ENCODE data around the gene DEFB118.

DEFB118 gene

DNA sequence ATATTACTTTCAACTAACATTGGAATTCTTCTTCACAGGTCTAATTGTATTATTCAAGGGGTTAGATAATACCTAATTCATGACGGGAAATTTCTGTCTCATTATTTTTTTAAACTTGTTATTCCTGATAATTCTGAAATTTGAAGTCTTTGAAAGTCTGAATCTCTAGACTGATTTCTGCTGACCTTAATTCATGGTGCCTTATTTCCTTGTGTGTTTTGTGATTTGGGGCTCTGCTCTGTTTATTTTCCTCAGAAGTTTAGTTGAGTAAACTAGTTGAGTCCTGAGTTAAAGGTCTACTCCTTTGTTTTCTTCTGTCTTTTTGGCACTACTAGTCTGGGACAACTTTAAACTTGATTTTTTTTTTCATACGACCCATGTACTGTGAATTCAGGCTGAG is 5.9 kb downstream of the DEFB118 start:
- H3K4me3 ChIP-seq (ENCODE audit: control insufficient read depth, low read depth, low read length), result no peak overlapping the region
- DNase-seq (ENCODE audit: low read depth), result no peak
- TF ChIP-seq, protein P1, sequence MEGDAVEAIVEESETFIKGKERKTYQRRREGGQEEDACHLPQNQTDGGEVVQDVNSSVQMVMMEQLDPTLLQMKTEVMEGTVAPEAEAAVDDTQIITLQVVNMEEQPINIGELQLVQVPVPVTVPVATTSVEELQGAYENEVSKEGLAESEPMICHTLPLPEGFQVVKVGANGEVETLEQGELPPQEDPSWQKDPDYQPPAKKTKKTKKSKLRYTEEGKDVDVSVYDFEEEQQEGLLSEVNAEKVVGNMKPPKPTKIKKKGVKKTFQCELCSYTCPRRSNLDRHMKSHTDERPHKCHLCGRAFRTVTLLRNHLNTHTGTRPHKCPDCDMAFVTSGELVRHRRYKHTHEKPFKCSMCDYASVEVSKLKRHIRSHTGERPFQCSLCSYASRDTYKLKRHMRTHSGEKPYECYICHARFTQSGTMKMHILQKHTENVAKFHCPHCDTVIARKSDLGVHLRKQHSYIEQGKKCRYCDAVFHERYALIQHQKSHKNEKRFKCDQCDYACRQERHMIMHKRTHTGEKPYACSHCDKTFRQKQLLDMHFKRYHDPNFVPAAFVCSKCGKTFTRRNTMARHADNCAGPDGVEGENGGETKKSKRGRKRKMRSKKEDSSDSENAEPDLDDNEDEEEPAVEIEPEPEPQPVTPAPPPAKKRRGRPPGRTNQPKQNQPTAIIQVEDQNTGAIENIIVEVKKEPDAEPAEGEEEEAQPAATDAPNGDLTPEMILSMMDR (conservative IDR thresholded peaks at IDR 0.05; ENCODE audit: control insufficient read depth, insufficient read depth, low read depth, low read length), result no peak

DNA sequence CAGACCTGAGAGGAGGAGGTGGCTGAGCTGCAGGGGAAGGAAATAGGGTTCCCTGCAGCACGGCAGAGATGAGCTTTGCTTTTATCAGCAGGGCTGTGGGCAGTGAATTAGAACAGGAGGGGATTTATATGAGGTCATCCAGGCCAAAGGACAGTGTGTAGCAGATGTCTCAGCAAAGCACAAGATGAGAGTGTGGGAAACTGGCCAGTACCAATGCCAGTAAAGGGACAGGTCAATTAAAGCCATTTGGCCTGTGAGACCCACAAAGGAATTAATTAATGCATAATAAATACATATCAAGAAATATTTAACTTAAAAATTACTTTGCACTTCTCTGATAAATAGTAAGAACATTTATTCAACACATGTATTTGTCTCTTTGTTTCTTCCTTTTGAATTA is 22.1 kb downstream of the DEFB118 start, which contains the start of gene DEFB119:
Gene DEFB119, minus strand, starts transcription at position 101 of the 400 bp plus-strand sequence. CDS start 107 bp downstream, outside the sequence.
- TF ChIP-seq, protein P1 (conservative IDR thresholded peaks at IDR 0.05; ENCODE audit: control insufficient read depth, insufficient read depth, low read depth, low read length), result no peak
- no peak within 1 kb of the TSS for H3K4me3 ChIP-seq (ENCODE audit: control insufficient read depth, low read depth, low read length)
- no peak for DNase-seq (ENCODE audit: low read depth)

DNA sequence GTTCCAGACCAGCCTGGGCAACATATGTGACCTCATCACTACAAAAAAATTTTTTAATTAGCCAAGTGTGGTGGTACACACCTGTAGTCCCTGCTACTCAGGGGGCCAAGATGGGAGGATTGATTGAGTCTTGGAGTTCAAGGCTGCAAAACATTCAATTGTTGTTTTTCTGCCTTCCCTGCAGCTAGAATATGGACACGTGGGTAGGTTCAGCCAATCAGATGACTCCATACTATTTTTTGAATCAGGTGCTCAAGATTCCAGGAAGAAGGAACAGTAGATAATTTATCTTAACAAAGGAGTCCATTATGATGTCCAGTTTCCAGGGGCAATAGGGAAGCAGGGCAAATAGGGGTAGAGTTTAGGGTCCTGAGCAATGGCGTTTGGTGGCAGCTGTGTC is 24.4 kb downstream of the DEFB118 start:
- TF ChIP-seq, protein P1 (conservative IDR thresholded peaks at IDR 0.05; ENCODE audit: control insufficient read depth, insufficient read depth, low read depth, low read length), result no peak
- H3K4me3 ChIP-seq (ENCODE audit: control insufficient read depth, low read depth, low read length), result no peak overlapping the region
- no peak for DNase-seq (ENCODE audit: low read depth)

DNA sequence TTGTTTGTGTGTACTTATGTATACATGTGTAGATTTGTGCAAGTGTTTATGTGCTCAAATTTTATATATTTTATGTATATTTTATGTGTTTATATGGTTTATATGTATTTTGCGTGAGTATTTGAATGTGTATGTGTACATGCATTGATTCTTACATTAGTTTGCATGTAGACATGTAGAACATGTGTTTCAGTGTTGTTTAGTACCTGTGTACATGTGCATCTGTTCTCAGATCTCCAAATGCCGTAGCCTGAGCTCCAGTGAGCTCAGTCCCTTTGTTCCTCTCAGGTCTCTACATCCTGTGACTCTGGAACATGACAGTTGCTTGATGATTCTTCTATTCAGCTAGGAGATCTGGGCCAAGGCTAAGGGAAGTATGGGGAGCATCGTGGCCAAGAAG is 26.5 kb downstream of the DEFB118 start:
- H3K4me3 ChIP-seq (ENCODE audit: control insufficient read depth, low read depth, low read length), result no peak overlapping the region
- DNase-seq (ENCODE audit: low read depth), result no peak
- TF ChIP-seq, protein P1 (conservative IDR thresholded peaks at IDR 0.05; ENCODE audit: control insufficient read depth, insufficient read depth, low read depth, low read length), result no peak

DNA sequence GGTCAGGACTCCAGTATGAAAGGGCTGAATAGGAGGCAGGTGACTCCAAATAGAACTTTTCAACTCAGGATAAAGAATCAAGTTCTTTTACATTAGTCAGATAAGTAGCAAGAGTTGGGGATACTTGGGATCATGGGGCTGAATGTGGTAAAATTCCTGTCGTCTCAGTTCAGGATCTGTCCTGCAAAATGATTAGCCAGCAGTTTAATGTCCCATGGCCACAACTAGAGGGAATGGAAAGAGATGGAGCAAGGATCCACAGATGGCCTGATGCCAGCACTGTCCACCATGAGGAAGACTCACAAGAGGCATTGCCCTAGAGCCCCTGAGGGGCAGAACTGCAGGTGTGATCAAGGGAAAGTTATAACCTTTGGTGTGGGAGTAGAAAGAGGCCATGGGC is 35.5 kb downstream of the DEFB118 start:
- H3K4me3 ChIP-seq (ENCODE audit: control insufficient read depth, low read depth, low read length), result no peak overlapping the region
- TF ChIP-seq, protein P1 (conservative IDR thresholded peaks at IDR 0.05; ENCODE audit: control insufficient read depth, insufficient read depth, low read depth, low read length), result no peak
- no peak for DNase-seq (ENCODE audit: low read depth)

DNA sequence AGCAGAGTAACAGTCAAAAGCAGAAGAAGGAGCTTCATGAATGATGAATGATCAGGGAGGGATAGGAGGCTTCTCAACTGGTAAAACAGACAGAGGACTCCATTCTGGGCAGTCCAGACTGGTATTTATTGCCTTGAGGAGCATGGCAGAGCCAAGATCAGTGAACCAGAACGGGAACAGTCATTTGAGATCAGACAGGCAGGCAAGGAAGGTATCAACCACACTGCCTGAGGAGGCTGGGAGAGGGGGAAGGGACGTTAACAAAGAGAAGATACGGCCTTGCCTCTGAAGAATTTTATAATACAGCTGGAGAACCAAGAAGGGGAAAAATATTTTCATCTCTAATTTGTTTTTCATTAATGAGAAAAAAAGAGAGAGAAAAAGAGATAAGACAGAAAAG is 37.7 kb downstream of the DEFB118 start, which contains the start of gene DEFB121:
Gene DEFB121, minus strand, starts transcription at position 101 of the 400 bp plus-strand sequence. Its CDS starts 63 bp downstream, at position 38.
- no peak within 1 kb of the TSS for H3K4me3 ChIP-seq (ENCODE audit: control insufficient read depth, low read depth, low read length)
- TF ChIP-seq, protein P1 (conservative IDR thresholded peaks at IDR 0.05; ENCODE audit: control insufficient read depth, insufficient read depth, low read depth, low read length), result no peak
- DNase-seq (ENCODE audit: low read depth), result no peak

DNA sequence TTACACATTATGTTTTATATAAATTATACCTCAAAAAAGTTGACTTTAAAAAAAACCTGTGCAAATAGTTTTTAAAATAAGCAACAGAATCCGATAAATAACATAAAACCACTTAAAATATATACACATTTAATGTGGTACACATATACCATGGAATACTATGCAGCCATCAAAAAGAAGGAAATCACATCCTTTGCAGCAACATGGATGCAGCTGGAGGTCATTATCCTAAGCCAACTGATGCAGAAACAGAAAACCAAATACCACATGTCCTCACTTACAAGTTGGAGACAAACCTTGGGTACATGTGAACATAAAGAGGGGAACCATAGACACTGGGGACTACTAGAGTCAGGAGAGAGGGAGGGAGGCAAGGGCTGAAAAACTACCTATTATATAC is 41.6 kb downstream of the DEFB118 start:
- TF ChIP-seq, protein P1 (conservative IDR thresholded peaks at IDR 0.05; ENCODE audit: control insufficient read depth, insufficient read depth, low read depth, low read length), result no peak
- no peak overlapping the region for H3K4me3 ChIP-seq (ENCODE audit: control insufficient read depth, low read depth, low read length)
- DNase-seq (ENCODE audit: low read depth), result no peak

Measured in fibroblast of mammary gland (primary cell).